H1 (cell line): ENCODE measurements around the gene TBX15. TPM values are rescaled to one million over a fixed set of nuclear protein-coding genes. Genes with fewer than 3 reads are reported as not detected.

Source experiments
- CBX5 ChIP-seq: fragments of 300-800, 300-1000 bp; sonication (generic); IDR thresholded peaks from 2 replicates; pipeline ENCODE4 v1.7.1; 2016; ENCODE audit warnings: antibody characterized with exemption, low read length, low read depth
- EP300 ChIP-seq, 2 experiments: IDR thresholded peaks; 1 replicate in 1 of 2; 2 replicates in 1 of 2; pipeline ENCODE4 v1.6.1; 2011 to 2012; ENCODE audit warnings: low read depth in 2 of 2, low read length in 2 of 2, mild to moderate bottlenecking in 2 of 2, borderline replicate concordance in 1 of 2, inconsistent platforms in 1 of 2, moderate library complexity in 1 of 2
- HDAC6 ChIP-seq: IDR thresholded peaks from one replicate; pipeline ENCODE4 v1.7.1; 2012; ENCODE audit warnings: low read depth, mild to moderate bottlenecking, inconsistent platforms, low read length, moderate library complexity
- KDM1A ChIP-seq: fragments of 200-600, 300-600 bp; sonication (generic); IDR thresholded peaks from 2 replicates; pipeline ENCODE4 v1.7.1; 2016; ENCODE audit warnings: mild to moderate bottlenecking, low read length, borderline replicate concordance
- RXRA ChIP-seq: IDR thresholded peaks from 2 replicates; pipeline ENCODE4 v1.6.1; 2011; ENCODE audit warnings: low read depth, mild to moderate bottlenecking, low read length, moderate library complexity; ENCODE audit not compliant: insufficient read depth
- SAP30 ChIP-seq: fragments of 300-600 bp; sonication (generic); IDR thresholded peaks from 2 replicates; pipeline ENCODE4 v1.7.1; 2012; ENCODE audit warnings: low read length, moderate library complexity, mild to moderate bottlenecking, inconsistent platforms; ENCODE audit not compliant: insufficient read depth, insufficient replicate concordance
- polyA plus RNA-seq, 7 experiments: library from polyadenylated mRNA; depleted of rRNA in 3 of 7; stranded (reverse) in 5 of 7; unstranded in 2 of 7; fragments of >200 nt in 5 of 7; fragments of 200-250 nt in 2 of 7; gene quantifications; 1 replicate in 5 of 7; 2 replicates in 1 of 7; 4 replicates in 1 of 7; pipeline versions ENCODE4 v1.2.1 to v1.2.3, GENCODE V29; 2011 to 2013; ENCODE audit warnings: missing spikeins in 2 of 7, mixed read lengths in 2 of 7
- total RNA-seq: library from RNA; stranded (reverse); fragmentation: NEBNext Ultra II Directional; extraction: Animal tissue kit (Norgen Biotek cat#: 25700); gene quantifications from 2 replicates; pipeline ENCODE4 v1.2.1, GENCODE V29; 2021

The TBX15 gene
- total and polyA plus RNA-seq, 2 of the 8 experiments (the other 6 are each of a cell fraction or from before 2014, with no cell fraction given), result 0.14 to 0.24 TPM

GRCh38 chr1:118927427-118928187, 60.5 kb downstream of the TBX15 start (continued):
- TF ChIP-seq KDM1A (no peak), EP300 (IDR thresholded peaks at IDR 0.05; ENCODE audit: borderline replicate concordance in 1 of 2, low read depth in 2 of 2, low read length in 2 of 2) (no peak), CBX5 (no peak), HDAC6 (no peak), SAP30 (no peak), RXRA (no peak)
